Astrocyte of the hippocampus (primary cell): ENCODE results near the gene SECISBP2.

Experiments
- DNase-seq: peaks from one replicate; pipeline ENCODE4 v3.0.0; 2011; ENCODE audit warnings: low read depth, low spot score

The SECISBP2 gene

DNA sequence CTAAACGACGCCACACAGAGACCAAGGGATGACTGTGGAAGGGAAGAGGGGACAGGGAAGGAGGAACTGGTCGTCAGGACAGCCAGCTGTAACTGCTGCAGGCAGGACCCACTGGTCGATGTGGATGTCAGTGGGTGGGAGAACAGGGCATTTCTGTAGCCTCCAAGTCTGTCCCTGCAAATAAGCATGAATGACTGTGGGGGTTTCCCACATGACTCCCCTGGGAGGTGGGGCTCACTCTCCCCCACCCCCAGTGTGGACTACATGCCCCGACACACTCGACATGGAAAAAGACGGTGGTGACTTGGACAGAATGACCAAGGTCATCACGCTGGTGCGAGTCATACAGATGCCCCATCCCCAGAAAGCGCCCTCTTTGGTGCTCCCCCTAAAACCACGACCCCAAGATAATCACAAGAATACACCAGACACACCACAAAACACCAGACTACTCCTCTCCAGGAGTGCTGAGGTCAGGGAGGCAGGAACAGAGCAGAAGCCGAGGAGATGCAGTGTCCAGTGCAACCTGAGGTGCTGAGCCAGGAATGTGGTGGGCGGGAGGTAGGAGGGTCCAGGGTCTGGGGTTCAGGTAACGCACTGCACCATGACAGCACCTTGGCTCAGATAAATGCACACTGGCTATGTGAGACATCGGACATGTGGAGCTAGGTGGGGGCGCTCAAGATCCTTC, 64.9 kb downstream of the SECISBP2 start:
- DNase-seq: no peak

DNA sequence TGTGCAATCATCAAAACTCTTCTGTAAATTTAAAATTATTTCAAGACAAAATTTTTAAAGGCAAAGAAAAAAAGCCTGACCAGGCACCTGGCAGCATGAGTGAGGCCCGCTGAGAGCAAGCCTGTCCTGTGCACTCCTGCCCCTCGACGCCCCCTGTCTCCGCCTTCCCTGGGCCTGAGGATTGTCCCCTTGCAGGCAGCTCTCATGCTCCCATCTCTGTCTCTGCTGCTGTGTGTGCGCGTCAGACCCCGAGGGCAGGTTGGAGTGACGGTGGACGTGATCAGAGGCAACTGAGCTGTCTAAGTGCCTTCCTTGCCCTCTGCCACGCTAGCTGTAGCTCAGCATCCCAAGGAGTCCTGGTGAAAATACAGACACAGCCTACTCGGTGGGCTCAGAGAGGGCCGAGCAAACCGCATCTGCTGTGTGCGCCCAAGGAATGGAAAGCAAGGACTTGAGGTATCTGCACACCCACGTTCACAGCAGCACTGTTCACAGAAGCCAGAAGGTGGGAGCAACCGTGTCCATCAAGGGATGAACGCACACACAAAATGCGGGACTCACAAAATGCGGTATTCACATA, 65.5 kb downstream of the SECISBP2 start:
- DNase-seq: no peak

GRCh38 chr9:89384783-89385182, 66.5 kb downstream of the SECISBP2 start:
- DNase-seq: no peak

- no peak for DNase-seq
These were observed 67.9 kb downstream of the SECISBP2 start for GRCh38 chr9:89386206-89386605.

- no peak for DNase-seq
These were observed 68.5 kb downstream of the SECISBP2 start for GRCh38 chr9:89386797-89387196.

DNA sequence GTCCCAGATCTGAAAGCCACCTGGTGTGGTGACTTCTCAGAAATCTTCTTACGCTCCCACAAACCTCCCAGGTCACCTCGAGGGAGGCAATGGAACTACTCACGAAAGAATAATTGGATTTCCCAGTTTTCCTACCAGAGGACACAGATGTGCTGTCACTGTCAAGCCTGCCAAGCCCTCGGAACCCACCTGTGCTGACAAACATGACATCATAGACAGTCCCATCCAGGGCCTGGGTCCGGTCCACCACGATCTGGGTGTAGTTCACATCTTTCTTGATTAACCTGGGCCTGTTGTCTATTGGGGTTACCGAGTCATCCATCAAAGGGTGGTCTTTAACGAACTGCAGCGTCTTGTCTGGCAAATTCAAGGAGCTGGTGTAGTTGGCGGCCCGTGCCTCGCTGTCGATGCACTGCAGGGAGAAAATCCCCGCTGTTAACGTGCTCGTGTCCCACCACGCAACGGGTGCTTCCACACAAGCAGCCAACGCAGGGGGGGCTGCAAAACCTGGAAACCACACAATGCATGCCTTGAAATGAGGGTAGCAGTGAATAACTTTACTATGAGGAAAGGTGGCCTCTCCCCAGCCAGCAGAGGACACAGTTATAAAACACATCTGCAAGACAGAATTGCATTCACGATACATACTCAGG, 69.0 kb downstream of the SECISBP2 start:
- no peak for DNase-seq

DNA sequence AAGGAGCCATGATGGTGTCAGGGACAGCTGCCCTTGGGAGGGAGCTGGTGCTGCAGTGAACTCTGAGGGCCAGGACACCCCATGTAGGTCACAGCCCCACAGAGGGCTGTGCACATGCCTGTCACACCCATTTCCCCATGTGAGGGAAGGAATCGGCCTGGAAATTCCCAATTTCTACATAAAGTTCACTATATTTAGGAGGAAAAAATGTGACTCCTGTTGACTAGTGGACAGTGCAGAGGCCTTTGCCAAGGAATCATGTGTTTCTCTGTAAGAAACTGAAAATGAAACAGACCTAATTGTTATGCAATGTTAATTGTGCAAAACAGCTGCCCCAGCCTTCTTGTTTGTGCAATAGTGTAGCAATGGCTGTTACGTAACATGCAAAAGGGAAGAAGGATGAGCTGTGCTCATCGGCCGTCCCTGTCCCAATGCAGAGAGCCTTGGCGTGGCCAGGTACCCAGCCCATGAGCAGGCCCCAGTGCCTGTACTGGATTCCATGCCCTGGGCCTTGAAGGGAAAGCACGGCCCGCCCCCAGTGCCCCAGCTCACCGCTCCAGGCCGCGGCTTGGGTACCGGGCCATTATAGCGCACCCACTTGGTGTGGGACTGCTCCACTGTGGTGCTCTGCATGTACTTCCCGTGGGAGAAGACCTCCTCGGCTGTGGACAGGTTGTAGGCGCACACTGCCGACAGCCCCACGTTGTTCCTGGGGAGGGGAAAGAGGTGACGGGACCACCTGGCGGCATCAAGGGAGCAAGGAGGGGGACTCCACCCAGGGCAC, 70.0 kb downstream of the SECISBP2 start:
- DNase-seq: no peak

DNA sequence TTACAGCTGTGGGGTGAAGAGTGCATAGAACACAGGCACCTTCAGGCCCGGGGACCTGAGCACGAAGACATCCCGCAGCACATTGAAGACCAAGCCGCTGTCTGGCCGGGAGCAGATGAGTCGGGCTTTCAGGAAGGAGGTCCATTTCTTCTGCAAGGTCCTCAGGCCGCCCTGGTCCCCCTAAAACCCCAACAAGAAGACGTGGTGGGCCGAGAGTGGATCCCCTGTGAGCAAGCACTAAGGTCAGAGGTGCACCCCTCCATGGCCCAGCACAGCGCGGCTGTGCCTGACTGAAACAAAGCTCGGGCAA, 70.5 kb downstream of the SECISBP2 start:
- DNase-seq: no peak

DNA sequence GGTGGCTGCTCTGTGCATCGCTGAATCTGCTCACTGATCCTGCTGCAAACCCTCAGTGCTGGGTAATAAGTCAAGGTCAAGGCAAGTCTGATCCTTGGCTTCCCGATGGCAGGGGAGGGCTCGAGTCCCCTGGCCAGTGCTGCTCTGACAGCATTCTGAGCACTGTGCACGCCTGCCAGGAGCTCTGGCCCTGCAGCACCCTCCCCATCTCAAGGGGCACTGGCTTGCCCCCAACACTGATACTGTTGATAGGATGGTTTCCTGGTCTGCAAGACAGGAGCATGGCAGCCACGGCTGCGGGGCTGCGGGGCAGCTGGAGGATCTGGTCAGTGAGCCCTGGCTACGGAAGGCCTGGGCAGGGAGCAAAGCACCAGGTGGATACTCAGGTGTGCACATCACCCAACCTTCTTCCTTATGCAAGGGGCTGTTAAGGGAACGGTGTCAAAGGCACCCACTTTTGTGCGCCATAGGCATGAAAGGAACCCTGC, 71.8 kb downstream of the SECISBP2 start:
- DNase-seq: no peak

DNA sequence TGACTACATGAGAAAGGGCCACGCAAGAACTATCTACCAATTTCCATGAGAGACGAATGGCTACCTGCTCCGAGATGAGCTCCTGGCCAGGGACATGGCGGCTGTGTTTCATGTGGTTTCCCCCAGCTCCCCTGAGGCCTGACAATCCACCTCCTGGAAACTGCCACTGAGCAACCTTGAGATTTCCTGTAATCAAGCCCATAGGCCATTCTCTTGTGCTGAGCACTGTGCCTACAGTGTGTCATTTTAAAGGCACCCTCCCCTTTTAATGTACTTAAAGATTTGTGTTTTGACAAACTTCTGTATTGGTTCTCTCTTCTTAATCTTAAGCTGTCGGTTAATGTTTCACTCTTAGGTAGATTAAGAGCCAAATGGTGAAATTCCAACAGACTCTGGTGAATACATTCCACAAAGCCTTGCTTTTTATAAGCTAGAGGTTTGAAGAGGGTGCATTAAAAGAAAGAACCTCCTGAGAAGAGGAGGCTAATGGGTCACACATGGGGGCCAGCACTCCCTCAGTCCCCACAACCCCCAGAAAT, 72.3 kb downstream of the SECISBP2 start:
- DNase-seq: no peak

DNA sequence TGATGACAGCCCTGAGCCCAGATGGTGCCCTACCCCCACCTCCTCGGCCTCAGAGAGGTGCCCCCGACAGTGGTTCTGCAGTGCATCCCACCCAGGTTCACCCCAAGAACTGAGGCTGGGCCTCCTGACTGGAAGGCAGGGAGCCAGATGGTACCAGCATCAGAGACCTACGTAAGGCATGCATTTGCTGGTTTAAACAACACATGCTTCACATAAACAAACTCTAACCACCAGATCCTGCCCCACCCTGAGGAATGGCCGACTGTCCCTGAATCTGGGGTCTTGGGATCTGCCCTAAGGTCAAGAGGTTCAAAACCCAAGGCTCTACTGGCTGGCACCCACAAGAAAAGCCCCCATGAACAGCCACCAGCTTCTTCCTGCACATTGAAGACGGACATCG, 73.3 kb downstream of the SECISBP2 start:
- DNase-seq: no peak

DNA sequence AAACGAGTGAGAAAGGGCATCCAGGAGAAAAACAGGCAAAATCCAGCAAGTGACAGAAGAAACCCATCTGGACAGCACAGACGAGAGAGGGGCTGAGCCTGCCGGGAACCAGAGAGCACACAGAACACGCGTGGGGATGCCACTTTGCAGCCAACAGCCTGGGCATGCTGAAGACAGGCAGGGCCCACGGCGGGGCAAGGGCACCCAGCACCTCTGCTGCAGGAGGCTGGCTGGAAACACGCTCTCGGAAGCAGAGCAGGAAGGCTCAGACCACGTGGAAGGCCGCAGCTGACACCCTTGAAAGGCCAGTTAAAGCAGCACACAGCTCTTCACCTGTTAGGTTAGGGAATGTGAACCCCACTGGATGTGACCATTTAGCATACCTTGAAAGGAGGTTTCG, 76.1 kb downstream of the SECISBP2 start:
- no peak for DNase-seq

- no peak for DNase-seq
These were observed 77.8 kb downstream of the SECISBP2 start for GRCh38 chr9:89395931-89396710.

DNA sequence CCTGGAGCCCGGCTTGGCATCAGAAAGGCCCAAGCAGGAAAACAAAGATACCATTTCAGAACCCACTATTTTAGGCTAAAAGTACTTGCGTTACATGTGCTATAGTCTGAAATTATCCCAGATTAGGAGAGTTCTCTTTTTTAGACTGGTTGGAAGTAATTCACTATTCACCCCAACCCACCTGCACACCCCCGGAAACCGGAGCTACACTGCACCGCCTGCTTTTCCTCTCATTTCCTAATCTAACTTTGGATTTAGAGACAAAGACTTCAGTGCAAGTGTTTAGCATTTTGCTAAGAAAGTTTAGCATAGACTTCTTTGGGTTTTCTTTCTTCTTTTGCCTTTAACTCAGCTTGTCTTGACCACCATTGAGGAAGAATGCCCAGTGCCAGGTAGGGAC, 79.2 kb downstream of the SECISBP2 start:
- DNase-seq: no peak

DNA sequence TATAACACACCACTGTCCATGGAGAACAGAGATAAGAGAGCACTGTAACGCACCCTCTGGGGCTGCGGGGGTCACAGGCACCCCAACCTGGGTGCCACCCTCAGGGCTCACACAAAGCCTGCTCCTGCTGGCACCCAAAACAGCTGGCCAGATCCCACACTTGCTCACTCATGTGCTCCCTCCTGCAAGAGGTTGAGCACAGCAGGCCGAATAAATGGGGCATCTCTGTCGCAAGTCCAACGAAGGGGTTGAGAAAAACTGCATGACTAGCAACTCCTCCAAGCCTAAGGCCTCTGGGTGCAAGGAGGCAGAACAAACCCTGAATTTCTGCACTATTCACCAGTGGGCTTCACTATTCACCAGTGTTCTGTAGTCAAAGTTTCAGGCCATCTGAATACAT, 80.3 kb downstream of the SECISBP2 start:
- no peak for DNase-seq

DNA sequence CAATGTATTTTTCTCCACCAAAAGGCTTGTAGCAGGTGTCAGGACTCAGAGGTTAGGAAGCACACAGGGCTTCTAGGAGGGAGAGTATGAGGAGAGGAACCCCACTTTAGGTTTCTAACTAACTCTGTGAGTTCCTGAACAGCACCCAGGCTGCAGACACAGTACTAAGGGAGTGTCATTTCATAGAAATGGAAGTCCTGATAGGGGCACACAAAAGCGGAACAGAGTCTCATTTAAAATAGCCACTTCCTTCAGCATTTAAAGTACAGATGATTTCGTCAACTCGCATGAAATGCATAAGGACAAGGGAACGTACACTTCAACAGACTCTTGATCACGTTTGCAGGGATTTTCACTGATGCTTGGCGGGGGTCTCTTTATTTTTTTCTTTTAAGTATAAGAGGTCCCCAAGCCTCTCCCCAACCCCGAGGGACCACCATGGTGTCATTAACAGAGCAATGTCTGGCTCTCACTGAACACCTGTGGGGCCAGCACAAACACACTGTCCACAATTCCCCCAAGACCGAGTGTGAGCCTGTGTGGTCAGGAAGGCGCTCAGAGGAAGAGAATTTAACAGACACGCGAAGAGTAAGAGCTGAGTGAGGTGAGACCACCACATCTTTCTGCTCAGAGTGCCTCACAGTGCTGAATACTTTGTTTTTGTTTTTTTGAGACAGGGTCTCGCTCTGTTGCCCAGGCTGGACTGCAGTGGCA, 82.3 kb downstream of the SECISBP2 start:
- no peak for DNase-seq

GRCh38 chr9:89402695-89403427, 84.6 kb downstream of the SECISBP2 start:
- DNase-seq: no peak

GRCh38 chr9:89404074-89404473, 85.8 kb downstream of the SECISBP2 start:
- no peak for DNase-seq

DNA sequence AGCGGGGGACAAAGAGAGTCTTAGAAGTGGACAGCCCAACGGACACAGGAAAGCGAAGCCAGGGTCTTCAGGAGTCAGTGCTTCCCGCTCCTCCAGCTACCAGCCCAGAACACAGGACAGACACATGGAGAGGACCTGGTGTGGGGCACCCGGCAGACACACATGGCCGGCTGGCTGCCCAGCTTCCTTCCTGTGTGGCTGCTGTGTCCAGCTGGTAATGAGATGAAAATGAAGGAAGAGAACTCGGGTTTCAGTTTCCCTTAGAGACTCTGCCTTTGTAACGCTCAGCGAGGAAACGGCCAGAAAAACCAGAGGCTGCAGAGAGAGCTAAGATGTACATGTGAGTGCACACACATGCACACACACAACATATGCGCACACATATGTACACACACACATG, 87.5 kb downstream of the SECISBP2 start:
- DNase-seq: no peak

- peak; percentile 34 for DNase-seq
These were observed 88.8 kb downstream of the SECISBP2 start for GRCh38 chr9:89407070-89407469.
